ENCODE measurements around the gene CFAP299.

The CFAP299 gene

DNA sequence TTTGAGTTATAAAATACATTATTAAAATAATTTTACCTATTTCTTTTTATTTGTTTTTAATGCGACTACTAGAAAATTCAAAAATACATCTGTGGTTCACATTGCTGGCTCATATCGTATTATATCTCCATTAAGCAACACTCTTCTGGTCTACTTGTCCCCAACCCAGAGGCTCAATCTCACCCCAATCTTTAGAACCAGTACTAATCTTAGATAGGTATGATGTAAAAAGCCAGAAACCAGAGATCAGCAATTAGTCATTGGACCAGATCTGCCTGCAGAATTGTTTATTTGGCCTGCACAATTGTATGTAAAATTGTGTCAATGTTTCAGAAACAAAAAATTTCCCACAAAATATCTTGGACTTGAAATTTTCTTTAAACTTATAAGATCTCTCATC is 539.4 kb downstream of the CFAP299 start:
- Histone ChIP-seq H3K23ac (ENCODE audit: low read depth, low read length, poor library complexity) (no peak overlapping the region), H3K27me3 (ENCODE audit: control insufficient read depth in 3 of 3, insufficient read depth in 3 of 3, low read depth in 1 of 3, low read length in 3 of 3) (no peaks in the 10 kb centered on the region), H2BK120ac (ENCODE audit: low read depth, low read length) (no peak overlapping the region), H2BK12ac (ENCODE audit: low read length) (no peak overlapping the region), H2BK15ac (ENCODE audit: low read length) (no peak overlapping the region), H3K9ac (ENCODE audit: low read depth, low read length, poor library complexity) (no peak overlapping the region), H3K14ac (ENCODE audit: low read length) (no peak overlapping the region), H3K9me3 (replicated peaks in 1 of 2; ENCODE audit: control insufficient read depth in 2 of 2, insufficient read depth in 1 of 2, low read depth in 1 of 2, low read length in 2 of 2) (no peaks in the 10 kb centered on the region), H3K27ac (replicated peaks; ENCODE audit: low read length) (no peak overlapping the region), H4K8ac (ENCODE audit: low read depth, low read length) (no peak overlapping the region), H2AFZ (ENCODE audit: low read length) (no peak overlapping the region), H3K36me3 (replicated peaks in 1 of 2; ENCODE audit: control insufficient read depth in 2 of 2, insufficient read depth in 2 of 2, low read length in 2 of 2) (no peaks in the 10 kb centered on the region), H2BK5ac (ENCODE audit: low read length) (no peak overlapping the region), H3K4me2 (ENCODE audit: insufficient read depth, low read length, poor library complexity, severe bottlenecking) (no peak overlapping the region), H3K4me1 (ENCODE audit: control insufficient read depth in 2 of 2, insufficient read depth in 1 of 2, low read depth in 1 of 2, low read length in 2 of 2) (no peaks in the 10 kb centered on the region), H2AK5ac (ENCODE audit: low read depth, low read length) (no peak overlapping the region), H4K91ac (ENCODE audit: low read depth, low read length, poor library complexity) (no peak overlapping the region), H3K18ac (ENCODE audit: low read length) (no peak overlapping the region), H3K79me1 (ENCODE audit: low read depth, low read length) (no peaks in the 10 kb centered on the region), H3K4me3 (ENCODE audit: low read length in 2 of 2) (no peak overlapping the region), H3K4ac (ENCODE audit: low read length) (no peak overlapping the region)
- no CpG with 5 or more reads among the region's 2 CpGs for WGBS, 2 donors (ENCODE audit: extremely low coverage in 2 of 2, insufficient read length in 2 of 2, insufficient replicate concordance in 1 of 2)
- no peak for DNase-seq (ENCODE audit: low spot score)

DNA sequence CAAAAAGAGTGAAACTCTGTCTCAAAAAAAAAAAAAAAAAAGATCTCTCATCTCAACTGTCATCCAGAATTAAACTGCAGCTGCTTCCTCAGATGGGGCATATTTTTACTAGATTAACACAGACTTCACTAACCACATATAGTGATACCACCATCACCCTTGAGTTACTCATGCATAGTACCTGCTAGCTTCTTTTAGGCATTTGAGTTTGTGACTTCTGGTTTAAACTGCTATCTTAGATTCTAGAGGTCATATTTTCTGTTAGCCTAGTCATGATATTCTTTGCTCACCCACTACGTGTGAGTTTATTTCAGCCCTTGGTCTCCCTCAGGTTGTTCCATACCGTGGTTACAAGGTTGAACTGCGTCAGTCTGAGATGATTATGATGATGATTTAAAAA is 540.1 kb downstream of the CFAP299 start:
- Histone ChIP-seq H2BK12ac (ENCODE audit: low read length) (no peak overlapping the region), H3K18ac (ENCODE audit: low read length) (no peak overlapping the region), H2AK5ac (ENCODE audit: low read depth, low read length) (no peak overlapping the region), H3K4me3 (ENCODE audit: low read length in 2 of 2) (no peak overlapping the region), H3K9me3 (replicated peaks in 1 of 2; ENCODE audit: control insufficient read depth in 2 of 2, insufficient read depth in 1 of 2, low read depth in 1 of 2, low read length in 2 of 2) (no peaks in the 10 kb centered on the region), H2AFZ (ENCODE audit: low read length) (no peak overlapping the region), H3K4me2 (ENCODE audit: insufficient read depth, low read length, poor library complexity, severe bottlenecking) (no peak overlapping the region), H3K36me3 (replicated peaks in 1 of 2; ENCODE audit: control insufficient read depth in 2 of 2, insufficient read depth in 2 of 2, low read length in 2 of 2) (no peaks in the 10 kb centered on the region), H4K91ac (ENCODE audit: low read depth, low read length, poor library complexity) (no peak overlapping the region), H3K27ac (replicated peaks; ENCODE audit: low read length) (no peak overlapping the region), H4K8ac (ENCODE audit: low read depth, low read length) (no peak overlapping the region), H3K4me1 (ENCODE audit: control insufficient read depth in 2 of 2, insufficient read depth in 1 of 2, low read depth in 1 of 2, low read length in 2 of 2) (no peaks in the 10 kb centered on the region), H2BK5ac (ENCODE audit: low read length) (no peak overlapping the region), H3K4ac (ENCODE audit: low read length) (no peak overlapping the region), H3K79me1 (ENCODE audit: low read depth, low read length) (no peaks in the 10 kb centered on the region), H3K23ac (ENCODE audit: low read depth, low read length, poor library complexity) (no peak overlapping the region), H3K14ac (ENCODE audit: low read length) (no peak overlapping the region), H2BK15ac (ENCODE audit: low read length) (no peak overlapping the region), H3K27me3 (ENCODE audit: control insufficient read depth in 3 of 3, insufficient read depth in 3 of 3, low read depth in 1 of 3, low read length in 3 of 3) (no peaks in the 10 kb centered on the region), H2BK120ac (ENCODE audit: low read depth, low read length) (no peak overlapping the region), H3K9ac (ENCODE audit: low read depth, low read length, poor library complexity) (no peak overlapping the region)
- no CpG with 5 or more reads among the region's 3 CpGs for WGBS, 2 donors (ENCODE audit: extremely low coverage in 2 of 2, insufficient read length in 2 of 2, insufficient replicate concordance in 1 of 2)
- DNase-seq (ENCODE audit: low spot score), result no peak

DNA sequence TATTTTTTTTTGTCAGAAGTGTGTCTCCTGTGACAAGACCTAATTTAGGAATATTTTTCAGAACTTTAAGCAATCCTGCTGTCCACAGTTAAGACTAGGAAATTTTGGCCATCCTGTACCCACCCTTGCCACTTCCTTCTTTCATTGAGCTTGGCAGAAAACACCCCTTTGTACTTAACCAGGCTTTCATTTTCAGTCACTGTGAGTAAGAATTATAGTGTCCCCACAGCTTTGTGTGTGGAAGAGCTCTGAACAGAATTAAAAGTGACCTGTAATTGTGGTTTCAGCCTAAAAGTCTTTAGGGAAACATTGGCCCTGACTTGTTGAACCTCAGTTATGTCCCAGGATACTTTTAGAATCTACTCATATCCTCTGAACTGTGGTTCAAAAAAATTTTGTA is 541.3 kb downstream of the CFAP299 start:
- H3K27me3 ChIP-seq (ENCODE audit: control insufficient read depth in 3 of 3, insufficient read depth in 3 of 3, low read depth in 1 of 3, low read length in 3 of 3), result no peaks in the 10 kb centered on the region
- H3K36me3 ChIP-seq (replicated peaks in 1 of 2; ENCODE audit: control insufficient read depth in 2 of 2, insufficient read depth in 2 of 2, low read length in 2 of 2), result no peaks in the 10 kb centered on the region
- no peak overlapping the region for H2BK120ac ChIP-seq (ENCODE audit: low read depth, low read length)
- no peak overlapping the region for H3K4me2 ChIP-seq (ENCODE audit: insufficient read depth, low read length, poor library complexity, severe bottlenecking)
- H3K18ac ChIP-seq (ENCODE audit: low read length), result no peak overlapping the region
- H2BK15ac ChIP-seq (ENCODE audit: low read length), result no peak overlapping the region
- no peaks in the 10 kb centered on the region for H3K79me1 ChIP-seq (ENCODE audit: low read depth, low read length)
- H3K14ac ChIP-seq (ENCODE audit: low read length), result no peak overlapping the region
- no peak for DNase-seq (ENCODE audit: low spot score)
- H2AK5ac ChIP-seq (ENCODE audit: low read depth, low read length), result no peak overlapping the region
- H3K4me3 ChIP-seq (ENCODE audit: low read length in 2 of 2), result no peak overlapping the region
- no peak overlapping the region for H4K8ac ChIP-seq (ENCODE audit: low read depth, low read length)
- H4K91ac ChIP-seq (ENCODE audit: low read depth, low read length, poor library complexity), result no peak overlapping the region
- H3K9ac ChIP-seq (ENCODE audit: low read depth, low read length, poor library complexity), result no peak overlapping the region
- no peaks in the 10 kb centered on the region for H3K4me1 ChIP-seq (ENCODE audit: control insufficient read depth in 2 of 2, insufficient read depth in 1 of 2, low read depth in 1 of 2, low read length in 2 of 2)
- H3K23ac ChIP-seq (ENCODE audit: low read depth, low read length, poor library complexity), result no peak overlapping the region
- H2BK5ac ChIP-seq (ENCODE audit: low read length), result no peak overlapping the region
- no peak overlapping the region for H2BK12ac ChIP-seq (ENCODE audit: low read length)
- H2AFZ ChIP-seq (ENCODE audit: low read length), result no peak overlapping the region
- no peak overlapping the region for H3K27ac ChIP-seq (replicated peaks; ENCODE audit: low read length)
- H3K4ac ChIP-seq (ENCODE audit: low read length), result no peak overlapping the region
- no peaks in the 10 kb centered on the region for H3K9me3 ChIP-seq (replicated peaks in 1 of 2; ENCODE audit: control insufficient read depth in 2 of 2, insufficient read depth in 1 of 2, low read depth in 1 of 2, low read length in 2 of 2)

DNA sequence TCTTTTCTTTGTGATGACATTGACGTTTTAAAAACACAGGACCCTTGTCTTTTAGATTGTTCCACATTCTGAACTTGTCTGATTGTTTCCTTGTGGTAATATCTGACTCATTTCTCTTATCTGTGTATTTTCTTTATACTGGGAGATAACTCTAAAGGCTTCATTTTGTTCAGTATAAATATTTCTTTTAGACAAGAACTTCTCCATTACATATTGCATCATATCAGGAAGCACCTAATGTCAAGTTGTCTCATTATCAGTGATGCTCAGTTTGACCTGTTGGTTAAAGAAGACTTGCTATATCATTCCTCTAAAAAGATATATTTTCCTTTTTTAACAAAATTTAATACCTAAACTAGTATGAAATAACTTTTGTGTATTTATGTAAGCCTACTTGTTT is 542.7 kb downstream of the CFAP299 start:
- Histone ChIP-seq H2AFZ (ENCODE audit: low read length) (no peak overlapping the region), H3K4me2 (ENCODE audit: insufficient read depth, low read length, poor library complexity, severe bottlenecking) (no peak overlapping the region), H4K91ac (ENCODE audit: low read depth, low read length, poor library complexity) (no peak overlapping the region), H2BK5ac (ENCODE audit: low read length) (no peak overlapping the region), H3K27ac (replicated peaks; ENCODE audit: low read length) (no peak overlapping the region), H3K18ac (ENCODE audit: low read length) (no peak overlapping the region), H2BK120ac (ENCODE audit: low read depth, low read length) (no peak overlapping the region), H4K8ac (ENCODE audit: low read depth, low read length) (no peak overlapping the region), H2BK12ac (ENCODE audit: low read length) (no peak overlapping the region), H3K23ac (ENCODE audit: low read depth, low read length, poor library complexity) (no peak overlapping the region), H3K4me1 (ENCODE audit: control insufficient read depth in 2 of 2, insufficient read depth in 1 of 2, low read depth in 1 of 2, low read length in 2 of 2) (no peaks in the 10 kb centered on the region), H3K4ac (ENCODE audit: low read length) (no peak overlapping the region), H3K14ac (ENCODE audit: low read length) (no peak overlapping the region), H2AK5ac (ENCODE audit: low read depth, low read length) (no peak overlapping the region), H3K27me3 (ENCODE audit: control insufficient read depth in 3 of 3, insufficient read depth in 3 of 3, low read depth in 1 of 3, low read length in 3 of 3) (no peaks in the 10 kb centered on the region), H3K4me3 (ENCODE audit: low read length in 2 of 2) (no peak overlapping the region), H2BK15ac (ENCODE audit: low read length) (no peak overlapping the region), H3K9ac (ENCODE audit: low read depth, low read length, poor library complexity) (no peak overlapping the region), H3K9me3 (replicated peaks in 1 of 2; ENCODE audit: control insufficient read depth in 2 of 2, insufficient read depth in 1 of 2, low read depth in 1 of 2, low read length in 2 of 2) (no peaks in the 10 kb centered on the region), H3K36me3 (replicated peaks in 1 of 2; ENCODE audit: control insufficient read depth in 2 of 2, insufficient read depth in 2 of 2, low read length in 2 of 2) (no peaks in the 10 kb centered on the region), H3K79me1 (ENCODE audit: low read depth, low read length) (no peaks in the 10 kb centered on the region)
- WGBS, 2 donors (ENCODE audit: extremely low coverage in 2 of 2, insufficient read length in 2 of 2, insufficient replicate concordance in 1 of 2), result no CpG with 5 or more reads among the region's 1 CpG
- no peak for DNase-seq (ENCODE audit: low spot score)

Data from neuronal stem cell (in vitro differentiated cells).